GM19238 (cell line): Measurements from ENCODE around the gene RNF169.
"Not testable (repeated sequence)": the region's sequence is repeated elsewhere in the genome, so short reads cannot be mapped to it uniquely, and the experiment has no call there.

Source experiments
- DNase-seq: peaks from one replicate; pipeline ENCODE4 v3.0.0; 2011; ENCODE audit warnings: low spot score; ENCODE audit not compliant: insufficient read length

RNF169 gene

GRCh38 chr11:74819400-74819799 lies 70.8 kb downstream of the RNF169 start:
- no peak for DNase-seq

- no peak for DNase-seq
Measured at GRCh38 chr11:74820763-74821162, 72.1 kb downstream of the RNF169 start.

GRCh38 chr11:74822170-74822569 lies 73.5 kb downstream of the RNF169 start:
- DNase-seq: no peak

- no peak for DNase-seq
Measured at GRCh38 chr11:74824285-74824982, 75.8 kb downstream of the RNF169 start.

- DNase-seq: not testable (repeated sequence)
Measured at GRCh38 chr11:74825596-74825995, 76.9 kb downstream of the RNF169 start.

- DNase-seq: no peak
Measured at GRCh38 chr11:74826901-74827300, 78.3 kb downstream of the RNF169 start.

GRCh38 chr11:74837191-74837590 lies 88.5 kb downstream of the RNF169 start:
- no peak for DNase-seq

GRCh38 chr11:74838188-74838587 lies 89.5 kb downstream of the RNF169 start:
- no peak for DNase-seq

GRCh38 chr11:74839446-74839845 lies 90.8 kb downstream of the RNF169 start:
- no peak for DNase-seq

GRCh38 chr11:74839971-74840370 lies 91.3 kb downstream of the RNF169 start:
- DNase-seq: no peak

- no peak for DNase-seq
Measured at GRCh38 chr11:74840486-74840885, 91.8 kb downstream of the RNF169 start.

GRCh38 chr11:74842967-74843366 lies 94.3 kb downstream of the RNF169 start:
- no peak for DNase-seq

- DNase-seq: no peak
Measured at GRCh38 chr11:74844072-74844471, 95.4 kb downstream of the RNF169 start.

- DNase-seq: no peak
Measured at GRCh38 chr11:74844865-74845264, 96.2 kb downstream of the RNF169 start.

GRCh38 chr11:74845978-74846517 lies 97.4 kb downstream of the RNF169 start:
- DNase-seq: no peak

GRCh38 chr11:74846770-74847169 lies 98.1 kb downstream of the RNF169 start:
- no peak for DNase-seq

GRCh38 chr11:74847395-74847794 lies 98.7 kb downstream of the RNF169 start:
- no peak for DNase-seq

- no peak for DNase-seq
Measured at GRCh38 chr11:74847895-74848294, 99.2 kb downstream of the RNF169 start.

- no peak for DNase-seq
Measured at GRCh38 chr11:74849525-74850391, 101.1 kb downstream of the RNF169 start.

- no peak for DNase-seq
Measured at GRCh38 chr11:74853223-74853622, 104.6 kb downstream of the RNF169 start.

GRCh38 chr11:74860743-74861142 lies 112.1 kb downstream of the RNF169 start:
- DNase-seq: no peak

GRCh38 chr11:74863410-74863809 lies 114.8 kb downstream of the RNF169 start:
- no peak for DNase-seq
